CMK (cell line): ENCODE measurements around the gene PDLIM7.
"Not testable (repeated sequence)": the region's sequence is repeated elsewhere in the genome, so short reads cannot be mapped to it uniquely, and the experiment has no call there.

Experiments used
- DNase-seq: peaks from one replicate; pipeline ENCODE4 v3.0.0-alpha.2; 2010; ENCODE audit warnings: low read depth

Gene PDLIM7, protein sequence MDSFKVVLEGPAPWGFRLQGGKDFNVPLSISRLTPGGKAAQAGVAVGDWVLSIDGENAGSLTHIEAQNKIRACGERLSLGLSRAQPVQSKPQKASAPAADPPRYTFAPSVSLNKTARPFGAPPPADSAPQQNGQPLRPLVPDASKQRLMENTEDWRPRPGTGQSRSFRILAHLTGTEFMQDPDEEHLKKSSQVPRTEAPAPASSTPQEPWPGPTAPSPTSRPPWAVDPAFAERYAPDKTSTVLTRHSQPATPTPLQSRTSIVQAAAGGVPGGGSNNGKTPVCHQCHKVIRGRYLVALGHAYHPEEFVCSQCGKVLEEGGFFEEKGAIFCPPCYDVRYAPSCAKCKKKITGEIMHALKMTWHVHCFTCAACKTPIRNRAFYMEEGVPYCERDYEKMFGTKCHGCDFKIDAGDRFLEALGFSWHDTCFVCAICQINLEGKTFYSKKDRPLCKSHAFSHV

GRCh38 chr5:177497292-177498012 is at the start of gene PDLIM7:
Gene PDLIM7 (minus strand): TSS chr5:177497604. CDS start chr5:177496512, 1,092 bp downstream.
- peak; percentile 92 for DNase-seq

- DNase-seq = no peak
Measured at GRCh38 chr5:177546258-177546741, 48.9 kb upstream of the PDLIM7 start.

GRCh38 chr5:177545487-177546257 is 48.3 kb upstream of the PDLIM7 start:
- DNase-seq = no peak

- no peak for DNase-seq
Measured at GRCh38 chr5:177542816-177543465, 45.5 kb upstream of the PDLIM7 start.

GRCh38 chr5:177540438-177540837 is 43.0 kb upstream of the PDLIM7 start:
- no peak for DNase-seq

DNA sequence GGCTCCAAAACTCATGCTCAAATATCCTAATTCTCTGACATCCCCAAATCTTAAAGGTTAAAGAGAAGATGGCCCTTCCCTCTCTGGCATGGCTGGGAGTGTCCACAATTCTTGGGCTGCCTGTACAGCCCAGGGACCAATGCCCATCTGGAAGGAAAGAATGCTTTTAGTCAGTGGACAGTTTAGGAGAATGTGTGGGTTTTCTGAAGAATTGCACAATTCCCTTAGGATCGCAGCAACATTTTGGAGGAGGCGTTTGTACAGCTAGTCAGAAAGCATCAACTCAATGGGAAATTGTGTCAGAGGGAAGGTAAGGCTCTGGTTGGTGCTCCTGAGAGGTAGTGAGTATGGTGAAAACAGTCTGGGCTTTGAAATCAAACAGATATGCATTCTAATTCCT is 42.0 kb upstream of the PDLIM7 start:
- no peak for DNase-seq

- no peak for DNase-seq
Measured at GRCh38 chr5:177538876-177539275, 41.5 kb upstream of the PDLIM7 start.

GRCh38 chr5:177537389-177538361 is 40.3 kb upstream of the PDLIM7 start:
- no peak for DNase-seq

- no peak for DNase-seq
Measured at GRCh38 chr5:177536386-177536785, 39.0 kb upstream of the PDLIM7 start.

- DNase-seq = no peak
Measured at GRCh38 chr5:177535125-177535524, 37.7 kb upstream of the PDLIM7 start.

DNA sequence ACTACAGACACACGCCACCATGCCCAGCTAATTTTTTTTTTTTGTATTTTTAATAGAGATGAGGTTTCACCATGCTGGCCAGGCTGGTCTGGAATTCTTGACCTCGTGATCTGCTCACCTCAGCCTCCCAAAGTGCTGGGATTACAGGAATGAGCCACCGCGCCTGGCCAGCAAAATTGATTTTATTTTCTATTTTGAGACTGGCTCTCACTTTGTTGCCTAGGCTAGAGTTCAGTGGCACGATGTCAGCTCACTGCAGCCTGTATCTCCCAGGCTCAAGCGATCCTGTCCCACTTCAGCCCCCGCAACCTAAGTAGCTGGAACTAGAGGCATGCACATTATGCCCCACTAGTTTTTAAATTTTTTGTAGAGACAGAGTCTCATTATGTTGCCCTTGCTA is 37.0 kb upstream of the PDLIM7 start:
- DNase-seq = not testable (repeated sequence)

DNA sequence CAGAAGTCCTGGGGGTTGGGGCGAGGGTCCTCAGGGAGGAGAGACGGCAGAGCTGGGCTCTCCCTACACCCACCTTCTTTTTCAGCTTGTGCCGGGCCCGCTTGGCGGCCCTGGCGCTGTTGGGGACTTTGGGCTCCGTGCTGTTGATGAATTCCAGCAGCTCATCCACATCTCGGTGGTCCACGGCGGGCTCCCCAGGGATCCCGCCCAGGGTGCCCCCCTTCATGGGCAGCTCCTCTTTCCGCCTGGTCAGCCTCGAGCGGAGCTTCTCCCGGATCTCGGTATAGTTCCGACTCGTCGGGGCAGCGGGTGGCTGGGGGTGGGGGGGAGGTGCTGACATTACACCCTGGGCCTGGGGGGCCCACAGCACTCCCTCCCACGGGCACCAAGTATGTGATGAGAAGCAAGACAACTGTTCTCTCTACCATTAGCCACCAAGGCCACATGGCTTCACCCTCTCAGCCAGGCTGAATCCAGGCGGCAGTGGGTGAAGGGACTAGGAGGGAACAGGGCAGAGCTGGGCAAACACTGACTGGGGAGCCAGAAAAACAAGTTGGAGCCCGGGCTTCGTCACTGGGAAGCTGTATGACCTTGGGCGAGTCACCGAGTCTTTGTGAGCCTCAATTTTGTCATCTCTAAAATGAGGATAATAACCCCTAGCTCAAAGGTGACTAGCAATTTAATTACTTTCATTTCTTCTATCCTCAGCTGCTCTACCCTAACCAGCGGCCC is 34.0 kb upstream of the PDLIM7 start:
- DNase-seq = no peak

DNA sequence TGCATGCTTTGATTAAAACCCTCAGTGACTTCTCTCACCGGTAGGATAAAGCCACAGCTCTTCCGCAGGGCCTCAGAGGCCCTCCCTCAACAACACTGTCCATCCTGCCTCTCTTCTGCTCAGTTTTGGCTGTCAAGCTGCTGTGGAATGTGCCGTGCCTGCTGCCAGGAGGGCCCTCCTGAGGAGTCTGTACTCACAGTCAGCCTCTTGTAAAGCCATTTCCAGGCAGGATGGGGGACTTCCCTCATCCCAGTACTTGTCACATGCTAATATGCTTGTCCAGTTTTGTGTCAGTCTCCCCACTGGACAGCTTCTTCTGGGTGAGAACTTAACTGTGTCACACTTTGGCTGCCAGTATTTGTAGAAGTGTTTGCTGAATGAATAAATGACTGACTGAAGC is 33.2 kb upstream of the PDLIM7 start:
- no peak for DNase-seq

DNA sequence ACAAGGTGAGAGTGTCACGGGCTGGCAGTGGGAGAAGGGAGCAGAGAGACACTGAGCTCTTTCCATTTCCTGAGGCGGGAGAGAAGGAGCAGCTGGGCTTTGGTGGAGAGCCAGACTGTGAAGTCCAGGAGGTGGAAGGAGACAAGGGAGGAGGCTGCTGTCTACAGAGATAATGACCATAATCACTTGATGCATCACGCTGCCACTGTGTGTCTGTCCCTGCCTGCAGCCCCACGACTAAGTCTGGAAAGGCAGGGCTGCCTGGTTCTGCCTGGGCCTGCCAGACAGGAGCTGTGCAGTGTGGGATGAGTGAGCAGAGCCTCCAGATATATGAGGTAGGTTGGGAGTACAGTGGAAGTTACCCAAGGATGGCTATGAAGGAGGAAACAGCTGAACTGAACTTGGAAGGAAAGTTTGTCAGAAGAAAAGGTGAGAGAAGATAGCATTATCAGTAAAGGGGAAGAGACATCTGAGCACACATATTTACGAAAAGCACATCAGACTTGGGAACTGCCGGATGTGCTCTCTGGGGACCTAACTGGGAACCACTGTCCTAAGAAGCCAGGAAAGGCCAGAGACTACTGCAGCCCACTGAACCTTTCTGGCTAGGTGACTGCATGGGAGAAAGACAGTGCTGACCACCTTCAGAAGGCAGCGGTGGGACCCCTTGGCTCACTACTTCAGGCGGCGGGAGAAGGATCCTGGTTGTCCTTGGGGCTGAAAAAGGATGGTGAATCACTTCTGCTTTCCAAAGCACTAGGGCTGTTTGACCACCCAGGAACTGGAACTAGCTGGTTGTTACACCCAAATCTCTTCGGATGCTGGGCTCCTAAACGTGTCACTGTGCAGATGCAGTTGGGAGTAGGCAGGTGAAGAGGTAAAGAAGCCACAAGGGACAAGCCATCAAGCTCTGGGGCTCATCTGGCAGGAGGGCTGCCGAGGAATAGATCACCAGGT is 32.1 kb upstream of the PDLIM7 start:
- no peak for DNase-seq

DNA sequence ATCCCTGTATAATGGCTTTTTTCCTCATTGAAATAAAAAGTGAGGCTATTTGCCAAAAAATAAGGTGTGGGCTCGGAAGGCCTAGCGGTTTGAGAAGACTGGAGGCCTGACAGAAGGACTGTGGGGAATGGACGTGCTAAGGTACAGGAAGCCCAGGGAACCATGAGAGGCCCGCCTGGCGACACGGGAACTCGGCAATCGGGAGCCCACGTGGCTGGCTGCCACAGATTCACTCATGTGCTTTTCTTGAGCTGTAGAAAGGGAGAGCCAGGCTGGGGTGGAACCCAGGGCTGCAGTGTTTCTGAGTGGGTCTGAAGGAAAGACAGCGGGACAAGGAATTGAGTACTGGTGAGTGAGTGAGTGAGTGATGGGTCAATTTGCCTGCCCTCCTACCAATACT is 31.2 kb upstream of the PDLIM7 start:
- no peak for DNase-seq

DNA sequence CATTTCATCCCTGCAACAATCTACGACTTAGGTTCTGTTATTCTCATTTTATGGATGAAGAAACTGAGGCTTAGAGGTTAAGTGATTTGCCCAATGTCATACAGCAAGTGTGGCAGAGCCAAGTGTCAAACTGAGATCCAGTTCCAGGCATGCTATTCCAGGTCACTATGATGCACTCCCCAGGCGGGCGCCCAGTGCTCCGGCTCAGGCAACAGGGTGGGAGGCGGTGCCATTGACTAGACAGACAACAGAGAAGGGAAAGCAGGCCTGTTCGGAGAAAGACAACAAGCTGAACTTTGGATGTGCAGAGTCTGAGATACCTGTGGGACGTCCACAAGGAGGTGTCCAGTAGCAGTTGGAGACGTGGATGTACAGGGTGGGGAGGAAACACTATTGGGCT is 30.2 kb upstream of the PDLIM7 start:
- no peak for DNase-seq

- no peak for DNase-seq
Measured at GRCh38 chr5:177526791-177527190, 29.4 kb upstream of the PDLIM7 start.

DNA sequence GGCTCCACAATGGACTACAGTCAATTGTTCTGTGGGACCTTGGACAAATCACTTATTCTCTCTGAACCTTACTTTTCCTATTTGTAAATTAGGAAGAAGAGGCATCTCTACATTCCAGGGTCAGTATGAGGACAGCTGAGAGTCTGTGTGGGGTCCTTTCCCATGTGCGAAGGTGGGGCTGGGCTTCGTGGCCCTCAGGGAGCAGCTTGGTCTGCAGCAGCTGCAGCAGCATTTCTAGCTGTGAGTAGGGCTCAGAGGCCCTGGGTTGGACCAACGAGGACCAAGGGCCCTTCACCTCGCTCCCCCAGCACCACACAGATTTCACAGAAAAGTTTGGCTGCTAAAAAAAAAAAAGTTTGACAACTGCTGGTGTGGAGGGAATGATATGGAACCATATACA is 28.8 kb upstream of the PDLIM7 start:
- no peak for DNase-seq
